ENCODE results near the gene YY1.

DNA sequence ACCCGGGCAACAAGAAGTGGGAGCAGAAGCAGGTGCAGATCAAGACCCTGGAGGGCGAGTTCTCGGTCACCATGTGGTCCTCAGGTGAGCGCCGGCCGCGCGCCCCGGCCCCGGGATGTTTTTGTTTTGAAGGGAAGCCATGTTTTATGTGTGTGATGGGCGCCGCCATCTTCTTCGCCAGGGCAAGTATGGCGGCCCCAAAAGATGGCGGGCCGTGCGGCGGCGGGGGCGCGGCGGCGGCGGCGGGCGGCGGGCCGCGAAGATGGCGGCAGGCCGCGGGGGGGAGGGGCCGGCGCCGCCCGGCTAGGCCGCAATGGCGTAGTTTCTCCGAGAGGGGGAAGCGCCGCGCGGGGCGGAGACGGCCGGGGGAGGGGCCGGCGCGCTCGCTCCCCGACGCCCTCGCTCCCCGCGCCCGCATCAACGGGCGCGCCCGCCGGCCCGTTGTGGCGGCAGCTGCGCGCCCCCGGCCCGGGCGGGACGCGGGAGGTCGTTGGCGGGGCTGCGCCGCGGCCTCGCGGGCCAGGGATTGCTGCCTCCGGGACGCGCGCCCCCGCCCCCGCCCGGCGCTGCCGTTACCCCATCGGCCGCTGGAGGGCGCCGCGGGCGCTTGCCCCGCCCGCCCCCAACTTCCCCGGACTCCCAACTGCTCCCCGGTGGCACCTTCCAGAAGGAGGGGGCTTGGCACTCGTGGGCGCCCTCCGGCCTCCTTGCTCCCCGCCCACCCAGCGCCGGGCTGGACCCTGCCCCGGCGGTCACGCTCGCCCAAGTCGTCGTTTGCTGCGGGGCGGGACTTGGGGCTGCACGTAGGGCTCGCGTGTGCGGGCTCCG, 1.1 kb downstream of the YY1 start:
- TF ChIP-seq CTCF (IDR thresholded peaks at IDR 0.05; ENCODE audit: poor library complexity) (peak; percentile 66), EZH2phosphoT487 (IDR thresholded peaks at IDR 0.05; ENCODE audit: low read depth, severe bottlenecking, unreplicated experiment) (no peak)
